GM23338 (cell line): ENCODE data around the gene ZNF74. TPM values are rescaled to one million over a fixed set of nuclear protein-coding genes. Genes with fewer than 3 reads are reported as not detected.

ENCODE experiments used
- ATAC-seq: fragments of 200-7000 bp; cut with Tn5 transposase; 3 replicates; pipeline ENCODE4 v1.9.1; 2020
- DNase-seq: peaks from one replicate; pipeline ENCODE4 v3.0.0-alpha.2; 2015; ENCODE audit warnings: low spot score
- H2AFZ ChIP-seq: fragments of 200-600 bp; sonication (generic); 2 replicates; pipeline ENCODE4 v1.8.0; 2016; ENCODE audit warnings: antibody characterized with exemption, mild to moderate bottlenecking, moderate library complexity
- H3F3A ChIP-seq: fragments of 200-600 bp; sonication (generic); replicated peaks from 2 replicates; pipeline ENCODE4 v1.8.0; 2017; ENCODE audit warnings: antibody characterized with exemption, mixed run types, low read depth
- H3K27ac ChIP-seq: fragments of 200-600 bp; sonication (generic); 2 replicates; pipeline ENCODE4 v1.6.1; 2016; ENCODE audit warnings: low read depth
- H3K27me3 ChIP-seq: fragments of 200-600 bp; sonication (generic); 2 replicates; pipeline ENCODE4 v1.8.0; 2016; ENCODE audit warnings: mild to moderate bottlenecking, mixed run types, moderate library complexity; ENCODE audit not compliant: insufficient read depth
- H3K36me3 ChIP-seq: fragments of 200-600 bp; sonication (generic); 2 replicates; pipeline ENCODE4 v1.8.0; 2016; ENCODE audit warnings: mild to moderate bottlenecking; ENCODE audit not compliant: insufficient read depth
- H3K4me1 ChIP-seq: fragments of 200-600 bp; sonication (generic); 2 replicates; pipeline ENCODE4 v1.8.0; 2016; ENCODE audit warnings: mild to moderate bottlenecking, moderate library complexity; ENCODE audit not compliant: insufficient read depth
- H3K4me2 ChIP-seq: fragments of 200-600 bp; sonication (generic); 2 replicates; pipeline ENCODE4 v1.7.1; 2017; ENCODE audit warnings: mixed run types
- H3K4me3 ChIP-seq: fragments of 200-600 bp; sonication (generic); 2 replicates; pipeline ENCODE4 v1.6.1; 2016; ENCODE audit warnings: mixed run types
- H3K79me2 ChIP-seq: fragments of 200-600 bp; sonication (generic); replicated peaks from 2 replicates; pipeline ENCODE4 v1.8.0; 2017; ENCODE audit warnings: mild to moderate bottlenecking; ENCODE audit not compliant: insufficient read depth
- H3K9me2 ChIP-seq: fragments of 200-600 bp; sonication (generic); 2 replicates; pipeline ENCODE4 v1.8.0; 2017; ENCODE audit not compliant: insufficient read depth
- H4K20me1 ChIP-seq: fragments of 200-600 bp; sonication (generic); replicated peaks from 2 replicates; pipeline ENCODE4 v1.8.0; 2017; ENCODE audit warnings: mild to moderate bottlenecking; ENCODE audit not compliant: insufficient read depth
- H3K27ac Mint-ChIP-seq: 2 replicates; pipeline ENCODE4 v1.8.0; 2020; ENCODE audit warnings: inconsistent platforms, mild to moderate bottlenecking, moderate library complexity, mixed read lengths
- H3K27me3 Mint-ChIP-seq: 3 replicates; pipeline ENCODE4 v1.8.0; 2022; ENCODE audit warnings: low read depth, mild to moderate bottlenecking, moderate library complexity, mixed read lengths, inconsistent platforms; ENCODE audit not compliant: insufficient read depth, poor library complexity
- H3K36me3 Mint-ChIP-seq: 3 replicates; pipeline ENCODE4 v1.8.0; 2021; ENCODE audit warnings: low read depth, mild to moderate bottlenecking, inconsistent platforms, moderate library complexity, mixed read lengths
- H3K4me1 Mint-ChIP-seq: 3 replicates; pipeline ENCODE4 v1.8.0; 2020; ENCODE audit warnings: mild to moderate bottlenecking, inconsistent platforms, mixed read lengths
- H3K4me3 Mint-ChIP-seq: 3 replicates; pipeline ENCODE4 v1.8.0; 2021; ENCODE audit warnings: moderate library complexity, mild to moderate bottlenecking, inconsistent platforms, mixed read lengths
- H3K9me3 Mint-ChIP-seq: 3 replicates; pipeline ENCODE4 v1.8.0; 2020; ENCODE audit warnings: moderate library complexity, mild to moderate bottlenecking, inconsistent platforms, mixed read lengths
- CREB1 ChIP-seq: fragments of 250-450 bp; sonication (Bioruptor Pico); IDR thresholded peaks from 2 replicates; pipeline ENCODE4 v1.5.0; 2020; ENCODE audit warnings: low read depth, mild to moderate bottlenecking, moderate library complexity
- CTCF ChIP-seq, 2 experiments: fragments of 200-600 bp in 1 of 2; sonication (generic) in 1 of 2; conservative IDR thresholded peaks; 2 replicates each; pipeline versions ENCODE4 v1.5.1 to v1.6.1; 2016 to 2017; ENCODE audit warnings: antibody characterized with exemption in 2 of 2, low read depth in 2 of 2, mild to moderate bottlenecking in 2 of 2, moderate library complexity in 1 of 2
- ETS1 ChIP-seq: IDR thresholded peaks from 2 replicates; pipeline ENCODE4 v1.6.1; 2016; ENCODE audit warnings: antibody characterized with exemption
- EZH2 ChIP-seq: fragments of 200-600 bp; sonication (generic); IDR thresholded peaks from one replicate; pipeline ENCODE4 v1.8.0; 2017; ENCODE audit warnings: antibody characterized with exemption, mild to moderate bottlenecking, low read depth; ENCODE audit not compliant: unreplicated experiment
- EZH2phosphoT487 ChIP-seq: fragments of 200-600 bp; sonication (generic); IDR thresholded peaks from one replicate; pipeline ENCODE4 v1.8.1; 2018; ENCODE audit warnings: antibody characterized with exemption; ENCODE audit not compliant: unreplicated experiment
- JUNB ChIP-seq: IDR thresholded peaks from one replicate; pipeline ENCODE4 v1.6.1; 2016; ENCODE audit warnings: antibody characterized with exemption; ENCODE audit not compliant: unreplicated experiment
- NANOG ChIP-seq: IDR thresholded peaks from 2 replicates; pipeline ENCODE4 v1.6.1; 2016; ENCODE audit warnings: antibody characterized with exemption, borderline replicate concordance
- POLR2AphosphoS5 ChIP-seq: IDR thresholded peaks from 2 replicates; pipeline ENCODE4 v1.6.1; 2016; ENCODE audit warnings: antibody characterized with exemption, low read depth
- REST ChIP-seq: IDR thresholded peaks from one replicate; pipeline ENCODE4 v1.6.1; 2018; ENCODE audit warnings: antibody characterized with exemption; ENCODE audit not compliant: unreplicated experiment
- STAT1 ChIP-seq: IDR thresholded peaks from one replicate; pipeline ENCODE4 v1.6.1; 2016; ENCODE audit warnings: antibody characterized with exemption; ENCODE audit not compliant: unreplicated experiment
- ZNF114 ChIP-seq: fragments of 250-450 bp; sonication (Bioruptor Pico); IDR thresholded peaks from 2 replicates; pipeline ENCODE4 v1.5.0; 2020; ENCODE audit warnings: mild to moderate bottlenecking, moderate library complexity
- ZNF331 ChIP-seq: fragments of 250-450 bp; sonication (Bioruptor Pico); IDR thresholded peaks from 2 replicates; pipeline ENCODE4 v1.5.0; 2020; ENCODE audit warnings: low read depth, mild to moderate bottlenecking, moderate library complexity
- ZNF462 ChIP-seq: fragments of 250-450 bp; sonication (Bioruptor Pico); IDR thresholded peaks from 2 replicates; pipeline ENCODE4 v1.5.0; 2020; ENCODE audit warnings: mild to moderate bottlenecking, moderate library complexity
- polyA plus RNA-seq: library from polyadenylated mRNA; unstranded; fragments of >200 nt; fragmentation: Nextera tagmentation; extraction: Ambion mirVana; gene quantifications from 2 replicates; pipeline ENCODE4 v1.2.1, GENCODE V29; 2016
- total RNA-seq: library from RNA; depleted of rRNA; stranded (reverse); fragments of >200 nt; shearing (Covaris generic); gene quantifications from 2 replicates; pipeline ENCODE4 v1.2.3, GENCODE V29; 2014

Gene ZNF74
- total and polyA plus RNA-seq, 2 experiments from 2014 or later, result 16.1 to 94.0 TPM

GRCh38 chr22:20423008-20423905 is 29.3 kb downstream of the ZNF74 start:
- no peak for DNase-seq

More at GRCh38 chr22:20423008-20423905, 29.3 kb downstream of the ZNF74 start:
- H3K4me1 ChIP-seq, result no peaks in the 10 kb centered on the region
- H3K4me3 Mint-ChIP-seq, result no peak overlapping the region; the same call in 2 of the 3 replicates
- peaks cover 41% of the 10 kb centered on the region for H3K27me3 ChIP-seq
- no peaks in the 10 kb centered on the region for H3K79me2 ChIP-seq
- peaks cover 3% of the 10 kb centered on the region for H3K4me1 Mint-ChIP-seq
- no peaks in the 10 kb centered on the region for H3F3A ChIP-seq
- no peak overlapping the region for H3K4me3 ChIP-seq
- H3K27me3 Mint-ChIP-seq, result peaks cover 46% of the 10 kb centered on the region
- H3K36me3 Mint-ChIP-seq, result no peaks in the 10 kb centered on the region; the same call in 2 of the 3 replicates
- 0 out of 2 replicates have a peak, but pooled peaks cover 6% of the 10 kb centered on the region for H4K20me1 ChIP-seq
- ATAC-seq, result no peak
- TF ChIP-seq ZNF462 (no peak), ZNF331 (no peak), REST (no peak), CTCF (conservative IDR thresholded peaks at IDR 0.05; ENCODE audit: low read depth in 2 of 2) (no peak), EZH2 (no peak), POLR2AphosphoS5 (no peak), JUNB (no peak), NANOG (no peak), EZH2phosphoT487 (no peak), ZNF114 (CRISPR knock-in tag) (no peak), CREB1 (CRISPR knock-in tag) (no peak), STAT1 (no peak), ETS1 (no peak)
- H2AFZ ChIP-seq, result no peak overlapping the region
- H3K4me2 ChIP-seq, result no peak overlapping the region
- H3K27ac Mint-ChIP-seq, result no peak overlapping the region
- no peaks in the 10 kb centered on the region for H3K9me3 Mint-ChIP-seq
- no peaks in the 10 kb centered on the region for H3K9me2 ChIP-seq
- H3K36me3 ChIP-seq, result no peaks in the 10 kb centered on the region
- no peak overlapping the region for H3K27ac ChIP-seq
